IMR-90 (cell line): ENCODE measurements around the gene KDR. TPM values are rescaled to one million over a fixed set of nuclear protein-coding genes. Genes with fewer than 3 reads are reported as not detected.

ENCODE experiments used
- ATAC-seq: fragments of 200-7000 bp; cut with Tn5 transposase; 2 replicates; pipeline ENCODE4 v1.9.1; 2020; ENCODE audit warnings: low read depth, mild to moderate bottlenecking, moderate library complexity
- BruUV-seq: library from RNA; stranded (reverse); fragments of 400-500 nt; replicated peaks from 2 replicates; lab custom pipeline; 2021; lab: Mats Ljungman, UMichigan
- CTCF ChIA-PET: fragments of 300-600 bp; formaldehyde crosslinking; extraction: SDS; loops from one replicate; lab custom pipeline; 2021; ENCODE audit warnings: antibody characterized with exemption; lab: Yijun Ruan, JAX
- POLR2A ChIA-PET: fragments of 300-600 bp; sonication (Branson Sonifier 250); formaldehyde crosslinking; loops from one replicate; lab custom pipeline; 2022; ENCODE audit warnings: antibody characterized with exemption; ENCODE audit not compliant: unreplicated experiment; lab: Charles Lee
- DNase-seq: peaks from one replicate; pipeline ENCODE4 v3.0.0; 2013
- H2AFZ ChIP-seq: replicated peaks from 2 replicates; pipeline ENCODE3; 2013; ENCODE audit warnings: low read length, mild to moderate bottlenecking; ENCODE audit not compliant: poor library complexity
- H2AK5ac ChIP-seq: 2 replicates; pipeline ENCODE4 v1.6.1; 2013; ENCODE audit warnings: low read depth, low read length, inconsistent platforms
- H2AK9ac ChIP-seq: replicated peaks from 2 replicates; pipeline ENCODE3; 2013; ENCODE audit warnings: mild to moderate bottlenecking, low read depth, low read length, moderate library complexity; ENCODE audit not compliant: poor library complexity
- H2BK120ac ChIP-seq: 2 replicates; pipeline ENCODE4 v1.6.1; 2013; ENCODE audit warnings: low read depth, low read length, inconsistent platforms
- H2BK15ac ChIP-seq: 3 replicates; pipeline ENCODE4 v1.6.1; 2013; ENCODE audit warnings: low read depth, low read length, inconsistent platforms
- H2BK20ac ChIP-seq: 2 replicates; pipeline ENCODE4 v1.6.1; 2013; ENCODE audit warnings: low read depth, mild to moderate bottlenecking, inconsistent platforms, low read length, moderate library complexity
- H2BK5ac ChIP-seq: 2 replicates; pipeline ENCODE4 v1.6.1; 2013; ENCODE audit warnings: mild to moderate bottlenecking, low read depth, low read length, inconsistent platforms; ENCODE audit not compliant: poor library complexity, severe bottlenecking
- H3K14ac ChIP-seq: replicated peaks from 2 replicates; pipeline ENCODE4 v1.6.1; 2013; ENCODE audit warnings: low read depth, low read length, inconsistent platforms
- H3K18ac ChIP-seq: 2 replicates; pipeline ENCODE4 v1.6.1; 2013; ENCODE audit warnings: low read depth, low read length, control low read depth
- H3K23ac ChIP-seq: 2 replicates; pipeline ENCODE4 v1.6.1; 2013; ENCODE audit warnings: low read depth, low read length, inconsistent platforms
- H3K27ac ChIP-seq: 2 replicates; pipeline ENCODE4 v1.5.1; 2013; ENCODE audit warnings: mild to moderate bottlenecking, control low read depth, low read length; ENCODE audit not compliant: insufficient read depth
- H3K27me3 ChIP-seq: 2 replicates; pipeline ENCODE4 v1.6.1; 2013; ENCODE audit warnings: low read length; ENCODE audit not compliant: control insufficient read depth, insufficient read depth
- H3K36me3 ChIP-seq: 2 replicates; pipeline ENCODE4 v1.6.1; 2013; ENCODE audit warnings: low read length, mixed read lengths; ENCODE audit not compliant: control insufficient read depth, insufficient read depth
- H3K4ac ChIP-seq: 2 replicates; pipeline ENCODE4 v1.6.1; 2013; ENCODE audit warnings: low read depth, low read length, inconsistent platforms
- H3K4me1 ChIP-seq: 2 replicates; pipeline ENCODE4 v1.6.1; 2013; ENCODE audit warnings: low read length, mixed read lengths; ENCODE audit not compliant: control insufficient read depth, insufficient read depth
- H3K4me2 ChIP-seq: 2 replicates; pipeline ENCODE4 v1.6.1; 2013; ENCODE audit warnings: low read depth, mild to moderate bottlenecking, control low read depth, low read length, moderate library complexity
- H3K4me3 ChIP-seq: 2 replicates; pipeline ENCODE4 v1.5.1; 2013; ENCODE audit warnings: low read depth, mild to moderate bottlenecking, control low read depth, low read length, moderate library complexity; ENCODE audit not compliant: insufficient read depth
- H3K56ac ChIP-seq: 2 replicates; pipeline ENCODE4 v1.6.1; 2013; ENCODE audit warnings: low read length, inconsistent platforms; ENCODE audit not compliant: insufficient read depth; ENCODE audit errors: extremely low read depth
- H3K79me1 ChIP-seq, 2 experiments: 2 replicates each; pipeline ENCODE4 v1.6.1; 2013; ENCODE audit warnings: low read length in 2 of 2, inconsistent platforms in 1 of 2, low read depth in 1 of 2
- H3K9ac ChIP-seq: 2 replicates; pipeline ENCODE4 v1.6.1; 2013; ENCODE audit warnings: low read depth, low read length, control low read depth
- H3K9me1 ChIP-seq: 2 replicates; pipeline ENCODE4 v1.6.1; 2013; ENCODE audit warnings: low read length, inconsistent platforms; ENCODE audit not compliant: insufficient read depth
- H3K9me3 ChIP-seq: 2 replicates; pipeline ENCODE4 v1.6.1; 2013; ENCODE audit warnings: low read length; ENCODE audit not compliant: control insufficient read depth, insufficient read depth
- H4K20me1 ChIP-seq: 2 replicates; pipeline ENCODE4 v1.6.1; 2013; ENCODE audit warnings: low read length, inconsistent platforms; ENCODE audit not compliant: insufficient read depth
- H4K5ac ChIP-seq: 2 replicates; pipeline ENCODE4 v1.6.1; 2013; ENCODE audit warnings: mild to moderate bottlenecking, low read depth, low read length, control low read depth
- H4K8ac ChIP-seq, 2 experiments: 2 replicates each; pipeline ENCODE4 v1.6.1; 2013; ENCODE audit warnings: low read depth in 2 of 2, low read length in 2 of 2, control low read depth in 1 of 2, inconsistent platforms in 1 of 2
- H4K91ac ChIP-seq: 2 replicates; pipeline ENCODE4 v1.6.1; 2013; ENCODE audit warnings: low read depth, low read length, inconsistent platforms; ENCODE audit not compliant: insufficient read depth
- CEBPB ChIP-seq: IDR thresholded peaks from 2 replicates; pipeline ENCODE4 v1.6.1; 2012; ENCODE audit warnings: low read depth, low read length, improper control_type of control experiment
- RAD21 ChIP-seq: IDR thresholded peaks from 2 replicates; pipeline ENCODE4 v1.6.1; 2012; ENCODE audit warnings: low read length, improper control_type of control experiment
- WGBS, 2 experiments: methylation state at CpG; one replicate each; pipeline versions ENCODE4 v1.1.5 to v1.1.7; 2013; ENCODE audit warnings: missing lambda C conversion rate in 2 of 2; ENCODE audit not compliant: insufficient read length in 1 of 2; ENCODE audit errors: extremely low coverage in 2 of 2; 5-methylcytosine and 5-hydroxymethylcytosine counted together
- dilution Hi-C: fragments of 300-500 bp; cut with HindIII; formaldehyde crosslinking; loops from one replicate; pipeline ENCODE4 v1.14.3; 2018; ENCODE audit warnings: low sequenced_read_pairs; ENCODE audit not compliant: unreplicated experiment
- in situ Hi-C: fragments of 300-500 bp; cut with MboI; formaldehyde crosslinking; loops from 3 replicates; pipeline ENCODE4 v1.14.3; 2019; ENCODE audit warnings: low sequenced_read_pairs, inconsistent platforms, mixed read lengths
- intact Hi-C: fragments of 100-400 bp; cut with micrococcal nuclease; formaldehyde crosslinking; loops from 2 replicates; pipeline ENCODE4 v1.10.0; 2022
- polyA plus RNA-seq, 3 experiments: library from polyadenylated mRNA; depleted of rRNA; stranded (reverse); fragments of >200 nt; gene quantifications; 2 replicates each; pipeline ENCODE4 v1.2.3, GENCODE V29; 2012; ENCODE audit warnings: low replicate concordance in 1 of 3
- total RNA-seq: library from RNA; depleted of rRNA; stranded (reverse); fragments of >200 nt; gene quantifications from 2 replicates; pipeline ENCODE4 v1.2.3, GENCODE V29; 2012
- TF ChIP-seq, protein P1 (sequence below): fragments of 150-350 bp; IDR thresholded peaks from 2 replicates; pipeline ENCODE4 v1.6.1; 2017; ENCODE audit warnings: mild to moderate bottlenecking, antibody characterized with exemption, low read length, low read depth

Gene KDR
- total and polyA plus RNA-seq, 2 of the 4 experiments (the other 2 are of a cell fraction) = not detected

DNA sequence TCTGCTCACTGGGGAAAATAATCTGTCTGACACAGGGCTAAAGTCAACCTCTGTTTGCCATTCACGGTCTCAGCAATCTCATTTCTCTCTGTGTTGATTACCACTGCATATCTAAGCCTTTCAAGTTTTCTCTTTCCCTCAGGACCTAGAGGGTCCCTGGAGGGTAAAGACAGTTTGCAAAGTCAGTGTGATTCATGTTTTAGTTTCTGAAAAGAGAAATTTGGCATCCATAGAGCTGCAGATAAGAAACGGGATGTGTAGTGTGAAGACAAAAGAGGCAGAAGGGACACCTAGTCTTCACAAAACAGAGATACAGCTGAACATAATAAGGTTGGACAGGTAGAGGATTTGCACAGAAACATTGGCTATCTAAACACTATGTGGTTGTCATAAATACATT, 34.5 kb upstream of the KDR start:
- DNase-seq = no peak
- H4K8ac ChIP-seq = no peak overlapping the region
- no peak overlapping the region for H3K9ac ChIP-seq
- no peak overlapping the region for H2BK15ac ChIP-seq
- H2AFZ ChIP-seq = no peak overlapping the region
- H3K4ac ChIP-seq = no peak overlapping the region
- no peak overlapping the region for H2AK9ac ChIP-seq
- H3K27me3 ChIP-seq = peaks cover 16% of the 10 kb centered on the region
- ATAC-seq = no peak
- H3K14ac ChIP-seq = no peak overlapping the region
- H3K4me1 ChIP-seq = peaks cover 3% of the 10 kb centered on the region; the same call in 1 of the 2 replicates
- TF ChIP-seq RAD21 = no peak
- TF ChIP-seq, protein P1, sequence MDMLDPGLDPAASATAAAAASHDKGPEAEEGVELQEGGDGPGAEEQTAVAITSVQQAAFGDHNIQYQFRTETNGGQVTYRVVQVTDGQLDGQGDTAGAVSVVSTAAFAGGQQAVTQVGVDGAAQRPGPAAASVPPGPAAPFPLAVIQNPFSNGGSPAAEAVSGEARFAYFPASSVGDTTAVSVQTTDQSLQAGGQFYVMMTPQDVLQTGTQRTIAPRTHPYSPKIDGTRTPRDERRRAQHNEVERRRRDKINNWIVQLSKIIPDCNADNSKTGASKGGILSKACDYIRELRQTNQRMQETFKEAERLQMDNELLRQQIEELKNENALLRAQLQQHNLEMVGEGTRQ = no peak
- no peak for TF ChIP-seq CEBPB
- WGBS, 2 experiments = no CpG with 5 or more reads among the region's 2 CpGs
- no peaks in the 10 kb centered on the region for H3K9me3 ChIP-seq
- H3K36me3 ChIP-seq = no peaks in the 10 kb centered on the region
- dilution Hi-C loops (no loop called here), intact Hi-C loops (no loop called here), in situ Hi-C loops (no loop called here)
- H4K91ac ChIP-seq = no peak overlapping the region
- H3K4me2 ChIP-seq = no peak overlapping the region
- no peak overlapping the region for H2AK5ac ChIP-seq
- H3K56ac ChIP-seq = no peak overlapping the region
- no peak overlapping the region for H3K27ac ChIP-seq
- H4K5ac ChIP-seq = no peak overlapping the region
- H2BK5ac ChIP-seq = no peak overlapping the region
- POLR2A ChIA-PET = no interaction called here
- CTCF ChIA-PET = no interaction called here
- H3K79me1 ChIP-seq = no peaks in the 10 kb centered on the region
- H4K20me1 ChIP-seq = no peaks in the 10 kb centered on the region
- H3K18ac ChIP-seq = no peak overlapping the region
- H3K23ac ChIP-seq = no peak overlapping the region; the same call in 1 of the 2 replicates
- no peak overlapping the region for H2BK120ac ChIP-seq
- BruUV-seq = no TSS peak
- H2BK20ac ChIP-seq = no peak overlapping the region
- no peaks in the 10 kb centered on the region for H3K9me1 ChIP-seq
- no peak overlapping the region for H3K4me3 ChIP-seq
